NCI-H1930 (cell line): Measurements from ENCODE around the gene OR4M1.
"Not testable (repeated sequence)": the region's sequence is repeated elsewhere in the genome, so short reads cannot be mapped to it uniquely, and the experiment has no call there.

ENCODE experiments used
- DNase-seq, 2 experiments: peaks; one replicate each; lab custom pipeline; 2025; lab: John Stamatoyannopoulos, UW

Gene OR4M1, protein sequence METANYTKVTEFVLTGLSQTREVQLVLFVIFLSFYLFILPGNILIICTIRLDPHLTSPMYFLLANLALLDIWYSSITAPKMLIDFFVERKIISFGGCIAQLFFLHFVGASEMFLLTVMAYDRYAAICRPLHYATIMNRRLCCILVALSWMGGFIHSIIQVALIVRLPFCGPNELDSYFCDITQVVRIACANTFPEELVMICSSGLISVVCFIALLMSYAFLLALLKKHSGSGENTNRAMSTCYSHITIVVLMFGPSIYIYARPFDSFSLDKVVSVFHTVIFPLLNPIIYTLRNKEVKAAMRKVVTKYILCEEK

DNA sequence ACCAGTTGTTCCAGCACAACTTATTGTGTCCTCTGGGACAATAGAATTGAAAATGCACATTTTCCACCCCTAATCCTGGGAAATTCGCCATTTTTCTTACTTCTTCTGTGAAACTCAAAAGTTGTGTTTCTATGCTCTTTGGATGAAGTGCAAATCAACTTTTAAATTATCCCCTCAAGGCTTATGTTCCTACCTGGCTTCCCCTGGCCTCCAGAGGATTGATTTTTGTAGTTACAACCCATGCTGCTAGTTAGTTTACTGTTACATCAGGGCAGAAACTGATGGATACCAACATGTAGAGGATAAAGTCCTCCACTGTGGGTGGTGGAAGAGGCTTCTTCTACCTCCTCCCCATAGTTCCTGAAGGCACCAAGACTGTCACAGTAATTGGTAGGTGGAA lies at the start of gene OR4M1:
Gene OR4M1 (plus strand): TSS at position 301 of the 400 bp plus-strand sequence. CDS start 6,819 bp downstream, outside the sequence.
- not testable (repeated sequence) for DNase-seq

DNA sequence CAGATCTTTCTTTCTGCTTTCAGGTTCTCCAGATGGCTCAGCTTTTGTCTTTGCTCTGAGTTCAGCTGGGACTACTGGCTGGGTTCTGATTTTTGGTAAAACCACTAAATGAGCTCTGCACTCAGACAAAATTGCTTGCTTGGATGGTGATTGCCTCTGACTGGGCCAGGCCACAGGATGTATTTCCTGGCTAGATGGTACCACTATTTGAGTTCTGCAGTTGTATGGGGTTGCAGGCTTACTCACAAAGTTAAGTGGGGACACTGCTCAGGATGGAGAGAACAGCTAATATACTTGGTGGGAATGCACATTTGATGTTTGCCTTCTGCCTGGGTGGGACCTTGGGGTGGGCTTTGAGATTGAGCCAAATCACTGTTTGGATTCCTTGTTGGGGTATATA lies 43.9 kb upstream of the OR4M1 start:
- DNase-seq = no peak

DNA sequence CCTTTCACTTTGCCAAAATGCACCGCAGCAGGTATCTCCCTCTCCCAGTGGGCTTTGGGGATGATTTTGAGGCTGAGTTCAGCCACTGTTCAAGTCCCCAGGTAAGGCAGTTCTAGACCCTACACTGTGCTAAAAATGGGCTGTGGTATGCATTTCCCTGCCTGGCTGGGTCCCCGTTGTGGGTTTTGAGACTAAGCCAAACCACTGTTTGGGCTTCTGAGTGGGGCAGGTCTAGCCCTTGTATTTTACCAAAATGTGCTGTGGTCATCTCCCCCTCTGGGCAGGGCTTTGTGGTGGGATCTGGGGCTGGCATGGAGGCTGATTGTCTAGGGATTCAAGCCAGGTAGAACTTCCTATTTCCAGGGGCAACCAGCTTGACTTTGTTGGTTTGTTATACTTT lies 43.5 kb upstream of the OR4M1 start:
- no peak for DNase-seq

DNA sequence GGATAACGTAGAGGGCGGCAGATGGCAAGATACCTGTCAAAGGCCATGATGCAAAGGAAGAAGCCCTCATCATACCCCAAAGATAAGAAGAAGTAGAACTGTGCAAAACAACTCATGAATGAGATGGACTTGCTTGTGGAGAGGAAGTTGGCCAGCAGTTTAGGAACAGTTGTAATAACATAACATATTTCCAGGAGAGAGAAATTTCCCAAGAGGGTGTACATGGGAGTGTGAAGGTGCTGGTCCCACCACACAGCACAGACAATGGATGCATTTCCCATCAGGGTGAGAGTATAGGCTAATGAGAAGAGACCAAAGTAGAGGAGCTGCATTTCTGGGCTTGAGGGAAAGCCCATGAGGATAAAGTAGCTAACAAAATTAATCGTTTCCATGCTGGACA lies 39.4 kb upstream of the OR4M1 start:
- DNase-seq = not testable (repeated sequence)

DNA sequence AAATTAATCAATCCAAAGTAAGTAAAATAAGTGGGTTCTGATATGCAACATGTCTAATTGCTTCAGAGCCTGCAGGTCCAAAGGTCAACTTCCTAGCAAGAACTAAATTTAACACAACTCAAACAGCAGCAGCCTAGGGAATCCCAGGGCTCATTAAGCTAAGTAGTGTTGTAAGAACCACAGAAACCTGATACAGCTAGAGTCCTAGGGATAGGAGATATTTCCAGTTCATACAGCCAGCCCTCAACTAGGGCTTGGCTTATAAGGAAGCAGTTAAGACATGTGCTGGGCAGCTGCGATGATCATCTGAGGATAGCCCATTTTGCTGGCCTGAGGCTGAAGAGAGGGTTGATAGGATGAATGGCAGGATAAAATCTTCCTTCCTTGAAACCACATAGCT lies 30.0 kb upstream of the OR4M1 start, which contains the start of gene OR4Q3:
Gene OR4Q3 (plus strand): TSS at position 316 of the 400 bp plus-strand sequence.
- no peak for DNase-seq

DNA sequence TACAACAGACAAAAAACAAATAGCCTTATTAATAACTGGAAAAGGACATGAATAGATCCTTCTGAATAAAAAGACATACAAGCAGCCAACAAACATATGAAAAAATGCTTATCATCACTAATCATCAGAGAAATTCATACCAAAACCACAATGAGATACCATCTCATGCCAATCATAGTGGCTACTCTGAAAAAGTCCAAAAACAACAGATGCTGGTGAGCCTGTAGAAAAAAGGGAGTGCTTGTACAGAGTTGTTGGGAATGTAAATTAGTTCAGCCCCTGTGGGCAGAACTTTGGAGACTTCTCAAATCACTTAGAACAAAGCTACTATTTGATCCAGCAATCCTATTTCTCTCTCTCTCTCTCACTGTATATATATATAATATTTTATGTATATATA lies 21.0 kb upstream of the OR4M1 start:
- not testable (repeated sequence) for DNase-seq

DNA sequence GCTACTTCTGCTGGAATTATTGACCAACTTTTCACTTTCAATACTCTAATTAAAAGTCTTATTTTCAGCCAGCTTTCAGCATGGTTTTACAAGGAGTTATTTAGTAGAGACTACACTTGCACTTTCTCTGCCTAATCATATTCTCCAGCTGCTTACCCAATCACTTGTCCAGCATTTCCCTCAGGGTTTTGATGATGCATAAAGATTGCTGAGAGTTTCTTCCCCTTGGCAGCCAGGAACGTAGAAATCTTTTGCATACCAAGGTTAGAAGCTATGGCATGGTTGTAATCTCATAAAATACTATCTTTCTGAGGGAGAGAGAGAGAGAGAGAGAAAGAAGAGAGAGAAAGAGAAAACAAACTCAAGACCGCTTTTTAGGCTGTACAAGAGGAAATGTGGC lies 19.1 kb upstream of the OR4M1 start:
- no peak for DNase-seq

DNA sequence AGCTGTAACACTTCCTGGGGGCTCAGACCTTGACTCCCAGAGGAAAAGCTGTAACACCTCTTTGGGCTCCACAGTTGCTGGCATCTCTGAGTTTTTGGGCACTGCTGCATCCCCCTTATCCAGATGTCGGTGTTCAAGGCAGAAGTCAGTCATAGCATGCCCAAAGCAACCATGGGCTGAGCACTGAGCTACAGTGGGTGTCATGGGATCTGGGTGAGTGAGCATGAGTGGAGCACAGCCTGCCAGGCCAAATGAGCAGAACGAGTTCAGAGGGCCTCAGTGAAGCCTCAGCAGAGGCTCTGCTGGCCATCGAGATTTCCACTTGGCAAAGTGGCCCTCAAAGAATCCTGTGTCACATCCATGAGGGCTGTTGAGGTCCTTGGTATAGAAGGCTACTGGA lies 1.8 kb upstream of the OR4M1 start:
- not testable (repeated sequence) for DNase-seq

DNA sequence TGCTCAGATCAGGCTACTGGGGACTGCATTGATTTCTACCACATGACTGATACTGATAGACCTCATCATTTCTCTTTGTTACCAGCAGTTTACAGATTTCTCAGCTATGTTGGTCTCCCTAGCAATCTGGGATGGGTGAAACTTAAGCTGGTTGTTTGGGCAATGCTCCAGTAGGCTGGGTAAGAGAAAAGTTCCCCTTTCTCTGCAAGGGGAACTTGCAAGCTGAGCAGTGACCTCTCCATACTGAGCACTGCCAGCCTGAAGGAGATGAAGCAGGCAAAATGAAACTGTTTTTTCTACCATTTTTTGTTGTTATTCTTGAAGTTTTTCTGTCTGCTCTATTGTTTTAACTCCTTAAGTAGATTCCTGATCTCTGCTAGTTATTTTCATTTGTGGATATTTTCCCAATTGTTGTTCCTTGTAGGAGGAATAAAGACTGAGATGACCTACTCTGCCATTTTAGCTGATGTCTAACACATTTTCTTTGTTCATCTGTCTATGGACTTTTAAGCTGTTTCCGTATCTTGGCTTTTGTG lies 1.3 kb upstream of the OR4M1 start:
- DNase-seq = no peak

DNA sequence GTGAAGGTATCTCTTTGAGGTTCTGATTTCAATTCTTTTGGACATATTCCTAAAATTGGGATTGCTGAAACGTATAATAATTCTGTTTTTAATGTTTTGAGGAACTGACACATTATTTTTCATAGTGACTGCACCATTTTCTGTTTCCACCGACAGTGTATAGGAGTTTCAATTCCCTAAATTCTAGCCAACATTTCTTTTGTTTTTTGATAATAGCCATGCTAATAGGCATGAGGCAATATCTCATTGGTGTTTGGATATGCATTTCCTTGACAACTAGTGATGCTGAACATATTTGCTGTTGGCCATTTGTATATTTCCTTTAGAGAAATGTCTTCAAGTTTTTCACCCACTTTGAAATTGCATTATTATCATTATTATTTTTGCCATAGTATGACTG lies 850 bp upstream of the OR4M1 start:
- not testable (repeated sequence) for DNase-seq

DNA sequence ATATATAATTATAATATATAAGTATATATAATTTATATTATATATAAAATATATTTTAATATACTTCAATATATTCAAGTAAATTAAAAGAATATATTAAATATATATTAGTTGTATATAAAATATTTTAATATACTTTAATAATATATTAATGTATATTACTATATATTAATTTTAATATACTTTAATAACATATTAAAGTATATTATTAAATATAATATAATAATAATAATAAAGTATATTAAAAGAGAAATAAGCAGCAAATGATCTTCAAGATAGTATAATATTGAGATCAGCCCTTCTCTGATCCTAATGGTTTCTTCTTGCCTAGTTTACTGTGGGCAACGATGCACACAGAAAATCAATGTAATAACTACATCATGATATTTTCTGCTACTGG lies 2.3 kb downstream of the OR4M1 start:
- no peak for DNase-seq

DNA sequence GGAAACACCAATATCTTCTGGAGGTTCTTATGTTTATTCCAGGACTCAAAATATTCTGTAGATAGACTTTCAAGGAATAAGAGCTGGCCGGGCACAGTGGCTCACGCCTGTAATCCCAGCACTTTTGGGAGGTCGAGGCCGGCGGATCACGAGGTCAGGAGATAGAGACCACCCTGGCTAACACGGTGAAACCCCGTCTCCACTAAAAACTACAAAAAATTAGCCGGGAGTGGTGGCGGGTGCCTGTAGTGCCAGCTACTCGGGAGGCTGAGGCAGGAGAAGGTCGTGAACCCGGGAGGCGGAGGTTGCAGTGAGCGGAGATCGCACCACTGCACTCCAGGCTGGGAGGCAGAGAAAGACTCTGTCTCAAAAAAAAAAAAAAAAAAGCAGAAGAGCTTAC lies 12.5 kb downstream of the OR4M1 start:
- DNase-seq = not testable (repeated sequence)

DNA sequence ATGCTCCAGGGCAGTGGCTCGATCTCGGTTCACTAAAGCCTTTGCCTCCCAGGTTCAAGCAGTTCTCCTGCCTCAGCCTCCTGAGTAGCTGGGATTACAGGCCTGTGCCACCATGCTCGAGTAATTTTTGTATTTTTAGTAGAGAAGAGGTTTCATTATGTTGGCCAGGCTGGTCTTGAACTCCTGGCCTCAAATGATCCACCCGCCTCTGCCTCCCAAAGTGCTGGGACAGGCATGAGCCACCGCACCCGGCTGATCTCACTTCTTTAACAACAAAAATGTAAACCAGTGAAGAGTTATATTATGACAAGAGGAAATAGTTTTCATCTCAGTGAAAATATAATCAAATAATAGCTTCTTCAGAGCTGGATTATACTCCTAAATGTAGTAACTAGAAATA lies 14.0 kb downstream of the OR4M1 start:
- not testable (repeated sequence) for DNase-seq

DNA sequence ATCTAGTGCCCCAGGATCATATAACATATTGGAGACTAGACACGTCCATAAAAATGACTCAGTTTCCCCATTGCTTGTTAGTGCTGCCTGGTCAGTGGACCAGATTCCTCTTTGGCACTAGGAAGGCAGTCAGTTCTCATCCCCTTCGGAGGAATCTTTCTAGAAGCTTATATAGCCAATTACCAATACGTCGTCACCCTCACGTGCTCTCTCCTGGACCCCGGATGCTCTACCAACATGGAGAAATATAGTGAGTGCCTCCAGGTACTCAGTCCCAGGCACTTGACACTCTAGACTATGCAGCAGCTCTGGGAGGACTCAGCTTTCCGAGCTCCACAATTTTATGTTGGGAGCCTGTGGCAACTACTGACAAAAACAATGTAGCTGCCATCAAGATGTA lies 14.8 kb downstream of the OR4M1 start:
- DNase-seq = not testable (repeated sequence)

DNA sequence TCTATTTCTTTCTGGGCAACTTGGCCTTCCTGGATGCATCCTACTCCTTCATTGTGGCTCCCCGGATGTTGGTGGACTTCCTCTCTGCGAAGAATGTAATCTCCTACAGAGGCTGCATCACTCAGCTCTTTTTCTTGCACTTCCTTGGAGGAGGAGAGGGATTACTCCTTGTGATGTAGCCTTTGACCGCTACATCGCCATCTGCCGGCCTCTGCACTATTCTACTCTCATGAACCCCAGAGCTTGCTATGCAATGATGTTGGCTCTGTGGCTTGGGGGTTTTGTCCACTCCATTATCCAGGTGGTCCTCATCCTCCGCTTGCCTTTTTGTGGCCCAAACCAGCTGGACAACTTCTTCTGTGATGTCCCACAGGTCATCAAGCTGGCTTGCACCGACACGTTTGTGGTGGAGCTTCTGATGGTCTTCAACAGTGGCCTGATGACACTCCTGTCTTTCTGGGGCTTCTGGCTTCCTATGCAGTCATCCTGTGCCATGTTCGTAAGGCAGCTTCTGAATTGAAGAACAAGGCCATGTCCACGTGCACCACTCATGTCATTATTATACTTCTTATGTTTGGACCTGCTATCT lies 23.3 kb downstream of the OR4M1 start:
- not testable (repeated sequence) for DNase-seq

DNA sequence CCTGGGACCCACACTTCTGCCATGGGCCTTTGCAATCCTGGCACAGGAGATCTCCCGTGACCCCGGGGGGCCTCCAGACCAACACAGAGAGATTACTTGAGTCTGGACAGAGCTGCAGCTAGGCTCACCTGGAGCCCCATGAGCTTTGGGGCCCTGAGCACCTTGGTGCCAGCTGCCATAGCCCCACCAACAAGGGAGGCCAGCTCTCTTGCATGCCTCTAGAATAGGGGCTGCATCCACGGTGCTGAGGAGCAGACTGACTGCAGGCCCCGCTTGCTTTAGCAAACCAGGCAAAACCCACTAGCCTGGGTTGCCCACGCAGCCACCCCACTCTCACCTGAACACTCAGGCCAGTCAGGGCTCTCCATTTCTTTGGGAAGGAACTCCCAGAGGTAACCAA lies 26.6 kb downstream of the OR4M1 start:
- DNase-seq = no peak

DNA sequence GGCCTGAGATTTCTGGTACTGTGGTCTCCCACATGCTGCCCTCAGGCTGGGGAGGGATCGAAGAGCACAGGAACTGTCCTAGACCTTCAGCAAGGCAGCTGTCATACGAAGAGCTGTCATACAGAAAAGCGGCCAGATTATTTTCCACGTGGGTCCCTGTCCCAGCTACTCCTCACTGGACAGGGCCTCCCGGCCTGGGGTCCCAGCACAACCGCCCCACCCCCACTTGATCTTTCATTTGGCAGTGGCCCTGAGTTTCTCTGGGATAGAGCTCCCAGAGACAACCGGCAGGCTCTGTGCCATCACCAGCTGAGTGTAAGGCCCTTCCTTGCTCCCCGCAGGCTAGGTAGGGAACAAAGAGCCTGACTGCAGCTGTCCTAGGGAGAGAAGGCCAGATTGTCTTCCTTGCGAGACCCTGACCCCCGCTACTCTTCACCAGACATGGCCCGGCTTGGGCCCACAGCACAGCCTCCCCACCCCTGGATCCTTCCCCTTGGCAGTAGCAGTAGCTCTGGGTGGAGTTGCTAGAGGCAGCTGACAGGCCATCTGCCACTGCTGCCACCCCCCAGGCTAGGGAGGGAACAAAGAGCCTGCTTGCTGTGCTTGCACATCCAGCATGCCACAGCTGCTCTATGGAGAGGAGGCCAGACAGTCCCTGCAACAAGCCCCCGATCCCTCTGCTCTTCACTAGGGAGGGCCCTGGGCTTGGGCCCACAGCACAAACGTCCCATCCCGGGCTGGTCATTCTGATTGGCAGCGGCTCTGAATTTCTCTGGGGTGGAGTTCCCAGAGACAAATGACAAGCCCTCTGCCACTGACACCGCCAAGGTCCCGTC lies 27.2 kb downstream of the OR4M1 start:
- no peak for DNase-seq

DNA sequence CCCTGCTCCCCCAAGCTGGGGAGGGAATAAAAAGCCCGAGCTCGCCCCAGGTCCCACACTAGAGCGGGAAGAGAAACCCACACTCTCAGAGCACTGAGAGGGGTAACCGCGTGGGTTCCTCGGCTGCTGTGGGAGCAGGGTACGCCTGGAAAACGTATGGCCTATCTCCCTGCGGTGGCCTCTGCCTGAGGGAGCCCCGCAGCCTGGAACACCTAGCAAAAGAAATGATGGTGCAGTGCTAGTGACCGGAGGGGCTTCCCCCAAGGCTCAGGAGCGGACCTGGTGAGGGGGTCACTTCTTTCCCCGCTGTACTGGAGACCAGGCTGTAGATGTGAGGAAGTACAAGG lies 27.8 kb downstream of the OR4M1 start:
- no peak for DNase-seq

DNA sequence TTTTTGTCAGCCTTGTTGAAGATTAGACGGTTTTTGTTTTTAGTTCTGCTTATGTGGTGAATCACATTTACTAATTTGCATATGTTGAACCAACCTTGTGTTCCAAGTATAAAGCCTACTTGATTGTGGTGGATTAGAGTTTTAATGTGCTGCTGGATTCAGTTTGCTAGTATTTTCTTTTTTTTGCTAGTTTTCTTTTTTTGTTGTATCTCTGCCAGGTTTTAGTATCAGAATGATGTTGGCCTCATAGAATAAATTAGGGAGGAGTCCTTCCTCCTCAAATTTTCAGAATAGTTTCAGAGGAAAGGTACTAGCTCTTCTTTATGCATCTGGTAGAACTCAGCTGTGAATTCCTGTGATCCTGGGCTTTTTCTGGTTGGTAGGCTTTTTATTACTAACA lies 30.2 kb downstream of the OR4M1 start, which contains the start of gene OR4N2:
Gene OR4N2 (plus strand): TSS at position 301 of the 400 bp plus-strand sequence. CDS start 23,679 bp downstream, outside the sequence.
- not testable (repeated sequence) for DNase-seq

DNA sequence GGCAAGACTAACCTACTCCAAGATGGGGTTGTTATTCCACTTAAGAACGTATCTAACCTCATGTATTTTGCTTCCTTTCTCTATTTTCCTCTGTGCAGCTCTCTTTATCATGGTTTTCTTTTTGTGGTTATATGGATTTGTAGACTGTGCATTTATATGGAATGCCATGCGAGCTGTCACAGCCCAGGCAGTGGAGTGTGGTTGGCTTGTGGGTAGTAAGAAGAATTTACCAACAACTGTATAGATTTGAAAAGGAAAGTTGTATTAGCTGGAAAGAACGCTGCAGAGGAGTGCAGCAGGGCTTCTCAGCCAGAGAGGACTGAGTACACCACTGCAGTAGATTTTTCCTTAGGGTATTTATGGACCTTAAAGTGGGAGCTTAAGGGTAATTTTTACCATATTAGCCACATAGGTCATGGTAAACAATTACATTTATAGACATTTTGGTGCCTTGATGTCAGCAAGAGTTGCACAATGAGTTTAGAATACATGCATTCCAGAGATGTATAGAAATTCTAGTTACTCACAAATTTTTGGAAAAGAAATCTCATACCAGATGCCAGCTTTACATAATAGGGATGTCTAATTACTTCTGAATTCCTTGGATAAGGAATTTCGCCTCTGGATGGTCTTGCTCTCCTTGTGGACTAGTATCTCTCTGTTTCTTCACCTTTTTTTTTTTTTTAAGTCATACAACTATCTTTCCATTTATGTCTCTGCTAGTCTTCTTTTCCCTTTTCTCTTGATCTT lies 40.0 kb downstream of the OR4M1 start:
- not testable (repeated sequence) for DNase-seq

DNA sequence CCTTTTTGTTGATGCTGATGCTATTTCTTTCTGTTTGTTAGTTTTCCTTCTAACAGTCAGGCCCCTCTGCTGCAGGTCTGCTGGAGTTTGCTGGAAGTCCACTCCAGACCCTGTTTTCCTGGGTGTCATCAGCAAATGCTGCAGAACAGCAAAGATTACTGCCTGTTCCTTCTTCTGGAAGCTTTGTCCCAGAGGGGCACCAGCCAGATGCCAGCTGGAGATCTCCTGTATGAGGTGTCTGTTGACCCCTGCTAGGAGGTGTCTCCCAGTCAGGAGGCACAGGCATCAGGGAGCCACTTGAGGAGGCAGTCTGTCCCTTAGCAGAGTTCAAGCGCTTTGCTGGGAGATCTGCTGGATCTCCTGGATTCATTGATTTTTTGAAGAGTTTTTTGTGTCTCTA lies 46.6 kb downstream of the OR4M1 start:
- DNase-seq = not testable (repeated sequence)

DNA sequence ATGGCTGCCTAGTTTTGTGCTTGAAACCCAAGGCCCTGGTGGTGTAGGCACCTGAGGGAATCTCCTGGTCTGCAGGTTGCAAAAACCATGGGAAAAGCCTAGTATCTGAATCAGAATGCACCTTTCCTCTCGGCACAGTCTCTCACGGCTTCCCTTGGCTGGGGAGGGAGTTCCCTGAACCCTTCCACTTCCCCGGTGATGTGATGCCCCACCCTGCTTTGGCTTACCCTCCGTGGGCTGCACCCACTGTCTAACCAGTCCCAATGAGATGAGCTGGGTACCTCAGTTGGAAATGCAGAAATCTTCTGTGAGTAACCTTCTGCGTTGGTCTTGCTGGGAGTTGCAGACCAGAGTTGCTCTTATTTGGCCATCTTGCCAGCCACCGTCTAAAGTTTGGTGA lies 47.7 kb downstream of the OR4M1 start:
- DNase-seq = not testable (repeated sequence)
